HCT116 (cell line): ENCODE measurements around the gene CACNA1C.

Experiments used
- EGR1 ChIP-seq: IDR thresholded peaks from 2 replicates; pipeline ENCODE4 v1.6.1; 2012; ENCODE audit warnings: low read depth
- EZH2phosphoT487 ChIP-seq: fragments of 200-600 bp; IDR thresholded peaks from 2 replicates; pipeline ENCODE4 v1.6.1; 2018; ENCODE audit warnings: antibody characterized with exemption, borderline replicate concordance
- FOSL1 ChIP-seq: IDR thresholded peaks from 2 replicates; pipeline ENCODE4 v1.6.1; 2012; ENCODE audit warnings: low read depth
- JUND ChIP-seq: IDR thresholded peaks from 2 replicates; pipeline ENCODE4 v1.6.1; 2012
- POLR2A ChIP-seq: IDR thresholded peaks from 2 replicates; pipeline ENCODE4 v1.7.0; 2011; ENCODE audit warnings: borderline replicate concordance; ENCODE audit not compliant: insufficient read depth, insufficient read length; ENCODE audit errors: extremely low read depth
- POLR2AphosphoS5 ChIP-seq: IDR thresholded peaks from 2 replicates; pipeline ENCODE4 v1.6.1; 2011; ENCODE audit warnings: mild to moderate bottlenecking, low read depth, low read length, moderate library complexity
- RAD21 ChIP-seq: IDR thresholded peaks from 2 replicates; pipeline ENCODE4 v1.6.1; 2012; ENCODE audit warnings: low read depth, mild to moderate bottlenecking
- TCF7L2 ChIP-seq: IDR thresholded peaks from 2 replicates; pipeline ENCODE4 v1.7.0; 2011; ENCODE audit warnings: borderline replicate concordance, inconsistent platforms; ENCODE audit not compliant: insufficient read depth, insufficient read length; ENCODE audit errors: extremely low read depth
- TF ChIP-seq, protein P1 (sequence below), 3 experiments: fragments of 200-600 bp in 1 of 3; sonication (generic) in 1 of 3; IDR thresholded peaks in 2 of 3; conservative IDR thresholded peaks in 1 of 3; 2 replicates each; pipeline ENCODE4 v1.5.1; 2012 to 2017; ENCODE audit warnings: low read depth in 2 of 3, low read length in 2 of 3, antibody characterized with exemption in 1 of 3, borderline replicate concordance in 1 of 3, control low read depth in 1 of 3, mild to moderate bottlenecking in 1 of 3, mixed read lengths in 1 of 3, mixed run types in 1 of 3, moderate library complexity in 1 of 3; ENCODE audit not compliant: insufficient read depth in 1 of 3
- TF ChIP-seq, protein P2 (sequence below): IDR thresholded peaks from 2 replicates; pipeline ENCODE4 v1.6.1; 2011; ENCODE audit warnings: mild to moderate bottlenecking, low read length, moderate library complexity; ENCODE audit not compliant: insufficient replicate concordance; ENCODE audit errors: extremely low read depth

DNA sequence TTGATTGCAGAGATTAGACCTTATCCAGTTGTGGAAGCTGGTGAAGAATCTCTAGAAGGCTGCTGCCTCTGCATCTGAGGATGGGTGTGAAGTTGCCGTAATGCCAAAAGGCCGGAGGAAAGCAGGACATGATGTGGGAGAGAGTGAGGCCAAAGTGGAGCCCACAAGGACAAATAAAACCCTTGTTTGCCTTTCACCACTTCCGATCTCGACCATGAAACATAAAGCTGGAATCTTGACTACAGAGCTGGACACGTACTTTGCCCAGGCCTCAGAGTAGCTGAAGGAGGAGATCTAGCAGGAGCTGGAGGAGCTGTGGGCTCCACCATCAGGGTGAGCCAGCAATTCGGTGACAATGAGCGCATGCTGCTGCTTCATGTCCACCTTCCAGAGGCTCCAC is 5.0 kb upstream of the CACNA1C start:
- no peak for TF ChIP-seq JUND
- TF ChIP-seq TCF7L2: no peak
- TF ChIP-seq, protein P1, sequence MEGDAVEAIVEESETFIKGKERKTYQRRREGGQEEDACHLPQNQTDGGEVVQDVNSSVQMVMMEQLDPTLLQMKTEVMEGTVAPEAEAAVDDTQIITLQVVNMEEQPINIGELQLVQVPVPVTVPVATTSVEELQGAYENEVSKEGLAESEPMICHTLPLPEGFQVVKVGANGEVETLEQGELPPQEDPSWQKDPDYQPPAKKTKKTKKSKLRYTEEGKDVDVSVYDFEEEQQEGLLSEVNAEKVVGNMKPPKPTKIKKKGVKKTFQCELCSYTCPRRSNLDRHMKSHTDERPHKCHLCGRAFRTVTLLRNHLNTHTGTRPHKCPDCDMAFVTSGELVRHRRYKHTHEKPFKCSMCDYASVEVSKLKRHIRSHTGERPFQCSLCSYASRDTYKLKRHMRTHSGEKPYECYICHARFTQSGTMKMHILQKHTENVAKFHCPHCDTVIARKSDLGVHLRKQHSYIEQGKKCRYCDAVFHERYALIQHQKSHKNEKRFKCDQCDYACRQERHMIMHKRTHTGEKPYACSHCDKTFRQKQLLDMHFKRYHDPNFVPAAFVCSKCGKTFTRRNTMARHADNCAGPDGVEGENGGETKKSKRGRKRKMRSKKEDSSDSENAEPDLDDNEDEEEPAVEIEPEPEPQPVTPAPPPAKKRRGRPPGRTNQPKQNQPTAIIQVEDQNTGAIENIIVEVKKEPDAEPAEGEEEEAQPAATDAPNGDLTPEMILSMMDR (IDR thresholded peaks at IDR 0.05 in 2 of 3, conservative IDR thresholded peaks at IDR 0.05 in 1 of 3; ENCODE audit: borderline replicate concordance in 1 of 3, insufficient read depth in 1 of 3, low read depth in 2 of 3, low read length in 2 of 3): no peak
- TF ChIP-seq FOSL1: no peak
- TF ChIP-seq EZH2phosphoT487: no peak
- no peak for TF ChIP-seq POLR2AphosphoS5
- no peak for TF ChIP-seq RAD21
- TF ChIP-seq, protein P2, sequence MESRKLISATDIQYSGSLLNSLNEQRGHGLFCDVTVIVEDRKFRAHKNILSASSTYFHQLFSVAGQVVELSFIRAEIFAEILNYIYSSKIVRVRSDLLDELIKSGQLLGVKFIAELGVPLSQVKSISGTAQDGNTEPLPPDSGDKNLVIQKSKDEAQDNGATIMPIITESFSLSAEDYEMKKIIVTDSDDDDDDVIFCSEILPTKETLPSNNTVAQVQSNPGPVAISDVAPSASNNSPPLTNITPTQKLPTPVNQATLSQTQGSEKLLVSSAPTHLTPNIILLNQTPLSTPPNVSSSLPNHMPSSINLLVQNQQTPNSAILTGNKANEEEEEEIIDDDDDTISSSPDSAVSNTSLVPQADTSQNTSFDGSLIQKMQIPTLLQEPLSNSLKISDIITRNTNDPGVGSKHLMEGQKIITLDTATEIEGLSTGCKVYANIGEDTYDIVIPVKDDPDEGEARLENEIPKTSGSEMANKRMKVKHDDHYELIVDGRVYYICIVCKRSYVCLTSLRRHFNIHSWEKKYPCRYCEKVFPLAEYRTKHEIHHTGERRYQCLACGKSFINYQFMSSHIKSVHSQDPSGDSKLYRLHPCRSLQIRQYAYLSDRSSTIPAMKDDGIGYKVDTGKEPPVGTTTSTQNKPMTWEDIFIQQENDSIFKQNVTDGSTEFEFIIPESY: no peak
- no peak for TF ChIP-seq EGR1
- no peak for TF ChIP-seq POLR2A
